ENCODE results near the gene FIS1.

GRCh38 chr7:101271021-101271420 lies 26.1 kb upstream of the FIS1 start:
- TF ChIP-seq CTCF (IDR thresholded peaks at IDR 0.05) (no peak), POLR2A (IDR thresholded peaks at IDR 0.05) (no peak)
